ENCODE data around the gene ABCB4.

ABCB4 gene

DNA sequence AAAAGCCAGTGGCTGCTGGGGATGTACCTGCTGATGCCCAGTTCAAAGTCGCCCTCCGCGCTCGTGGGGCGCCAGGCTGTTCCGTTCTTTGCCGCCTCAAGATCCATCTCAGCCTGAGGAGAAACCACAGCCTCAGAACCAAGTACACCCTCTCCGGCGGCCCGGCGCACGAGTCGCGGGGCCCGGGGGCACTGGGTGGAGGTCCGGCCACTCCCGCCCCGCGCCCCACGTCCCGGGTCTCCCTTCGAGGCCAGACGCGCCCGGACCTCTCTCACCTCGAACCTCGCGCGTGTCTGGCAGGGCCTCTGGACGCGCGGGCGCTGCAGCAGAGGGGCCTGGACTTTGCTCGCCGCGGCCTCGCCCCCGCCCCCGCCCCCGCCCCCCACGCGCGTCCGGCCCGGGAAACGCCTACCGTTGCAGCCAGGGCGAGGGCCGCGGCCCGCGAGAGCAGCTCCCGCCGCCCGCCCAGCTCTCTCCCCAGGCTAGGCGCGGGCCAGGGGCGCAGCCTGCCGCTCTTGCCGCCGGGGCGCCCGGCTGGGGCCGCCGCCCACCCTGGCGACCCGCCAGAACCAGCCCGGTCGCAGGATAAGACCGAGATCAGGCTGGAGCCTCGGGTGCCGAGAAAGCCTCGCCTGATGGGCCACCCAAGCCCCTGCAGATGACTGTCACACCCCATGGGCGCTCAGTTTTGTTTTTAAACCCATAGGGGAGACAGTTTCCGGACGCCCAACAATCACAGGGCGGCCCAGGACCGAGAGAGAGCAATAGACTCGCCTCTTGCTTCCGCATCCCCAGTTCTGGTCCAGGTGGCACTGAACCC, at the start of gene ABCB4:
Gene ABCB4, minus strand, starts transcription at position 322 of the 820 bp plus-strand sequence. Its CDS starts 215 bp downstream, at position 107.
- DNase-seq (ENCODE audit: low read depth in 2 of 2) = no peak

DNA sequence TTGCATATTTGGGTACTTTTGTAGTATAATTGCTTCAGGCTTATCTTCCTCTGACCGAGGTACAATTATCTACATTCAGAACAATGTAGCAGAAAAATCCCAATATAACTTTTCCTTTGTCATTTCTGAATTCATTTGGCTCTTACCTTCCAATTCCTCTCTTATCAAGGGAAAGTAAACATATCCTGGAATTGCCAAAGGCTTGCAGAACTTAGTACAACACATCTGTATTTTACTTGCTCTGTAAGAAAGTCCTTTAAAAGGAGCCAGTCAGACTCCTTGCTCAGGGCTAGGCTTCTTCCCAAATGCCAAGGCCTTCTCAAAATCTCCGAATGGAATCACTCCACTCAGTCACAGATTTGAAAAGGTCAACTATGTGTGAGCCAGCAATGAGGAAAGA, 43.3 kb upstream of the ABCB4 start:
- DNase-seq (ENCODE audit: low read depth in 2 of 2) = no peak

DNA sequence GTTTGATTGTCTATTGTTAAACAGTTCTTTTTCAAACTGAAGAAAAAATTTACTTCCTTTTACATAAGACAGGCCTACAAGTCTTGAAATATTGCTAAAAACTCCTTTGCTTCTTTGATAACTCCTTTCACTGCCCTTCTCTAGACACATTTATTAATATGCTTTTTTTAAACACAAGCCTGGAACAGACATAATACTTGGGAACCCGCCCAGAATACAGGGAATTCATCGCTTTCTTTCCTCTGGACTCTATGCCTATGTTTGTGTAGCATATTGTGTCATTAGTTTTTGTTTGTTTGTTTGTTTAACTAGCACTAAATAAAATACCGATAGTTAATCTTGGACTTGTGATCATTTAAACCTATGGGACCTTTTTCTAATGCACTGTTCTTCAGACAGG, 42.4 kb upstream of the ABCB4 start:
- DNase-seq (ENCODE audit: low read depth in 2 of 2) = no peak

DNA sequence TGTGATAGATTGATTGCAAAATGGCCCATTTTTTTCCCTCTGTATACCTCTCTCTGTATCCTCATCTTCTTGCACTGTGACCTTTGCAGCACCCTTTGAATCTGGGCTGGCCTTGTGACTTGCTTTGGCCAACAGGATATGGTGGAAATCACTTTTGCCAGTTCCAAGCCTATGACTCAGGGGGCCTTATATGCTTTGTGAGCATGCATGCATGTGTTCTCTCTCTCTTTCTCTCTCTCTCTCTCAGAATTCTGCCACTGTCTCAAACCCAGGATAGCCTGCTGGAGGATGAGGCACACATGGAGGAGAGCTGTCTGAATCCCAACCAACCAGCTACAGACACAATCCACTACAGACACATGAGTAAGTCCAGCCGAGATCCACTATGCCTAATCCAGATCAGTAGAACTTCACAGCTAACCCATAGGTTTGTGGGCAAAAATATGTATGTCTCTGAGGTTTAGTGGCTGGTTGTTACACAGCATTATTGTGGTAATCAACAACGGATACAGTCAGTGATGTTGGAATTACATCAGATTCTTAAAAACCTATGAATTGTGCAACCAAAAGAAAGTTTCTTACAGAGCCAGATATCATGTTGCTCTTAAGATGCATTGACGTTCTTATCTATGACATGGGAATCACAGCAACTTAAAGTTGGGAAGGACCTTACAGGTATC, 41.8 kb upstream of the ABCB4 start:
- DNase-seq (ENCODE audit: low read depth in 2 of 2) = no peak

DNA sequence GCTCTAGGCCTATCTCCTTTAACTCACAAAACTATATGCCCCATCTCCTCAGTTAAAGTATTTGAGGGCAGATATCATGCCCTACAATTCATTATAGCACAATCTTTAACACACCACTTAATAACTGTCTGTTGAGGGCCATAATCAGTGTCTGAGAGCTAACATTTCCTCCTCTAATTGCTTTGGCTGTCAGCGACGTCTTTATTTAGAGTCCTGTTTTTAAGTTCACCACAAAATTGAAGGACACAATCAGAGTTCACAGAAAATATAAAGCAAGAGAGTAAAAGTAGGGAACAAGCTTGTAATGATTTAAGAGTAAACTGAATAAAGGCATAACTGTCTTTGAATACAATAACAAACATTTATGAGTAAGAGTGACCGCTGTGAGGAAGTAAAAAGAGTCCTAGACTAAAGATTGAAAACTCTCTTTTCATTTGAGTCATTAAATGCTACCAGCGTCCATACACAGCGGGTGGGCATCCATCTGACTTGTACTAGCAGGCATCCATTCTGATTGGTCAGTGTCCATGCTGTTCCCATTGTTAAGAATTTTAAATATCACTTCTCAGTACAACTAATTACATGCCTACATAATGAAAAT, 38.4 kb upstream of the ABCB4 start:
- no peak for DNase-seq (ENCODE audit: low read depth in 2 of 2)

DNA sequence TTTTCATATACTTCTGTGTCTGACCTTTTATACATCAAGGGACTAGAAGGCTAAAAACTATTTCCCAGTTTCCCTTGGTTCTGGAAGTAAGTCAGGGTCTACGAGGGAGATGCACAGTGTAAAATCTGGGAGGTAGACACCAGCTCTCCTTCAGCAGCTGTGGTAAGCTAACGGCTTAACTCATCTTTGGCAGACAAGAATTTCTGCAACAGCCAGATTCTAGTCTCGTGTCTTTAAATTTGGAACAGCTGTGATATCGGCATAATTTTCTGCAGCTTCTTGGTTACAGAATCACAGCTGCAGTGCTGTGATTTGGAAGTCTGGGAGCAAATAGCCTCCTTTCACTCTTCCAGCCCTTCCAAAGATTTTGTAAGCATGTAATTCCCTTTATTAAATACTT, 37.4 kb upstream of the ABCB4 start:
- DNase-seq (ENCODE audit: low read depth in 2 of 2) = no peak

DNA sequence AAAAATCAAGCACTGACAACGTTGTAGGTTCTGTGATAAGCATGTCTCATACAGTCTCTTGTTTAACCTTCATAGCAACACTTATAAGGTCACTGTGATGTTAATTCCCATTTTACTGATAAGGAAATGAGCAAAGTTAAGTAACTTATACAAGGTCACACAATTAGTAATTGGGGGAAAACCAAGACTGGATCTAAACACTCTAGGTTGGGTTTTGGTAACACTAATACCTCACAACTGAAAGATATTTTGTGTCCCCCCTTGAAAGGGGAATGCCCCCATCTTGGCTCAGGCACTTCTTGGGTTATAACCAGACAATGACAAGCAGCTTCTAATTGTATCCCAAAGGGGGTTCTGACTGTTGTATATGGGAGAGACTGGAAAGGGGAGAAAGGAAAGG, 36.0 kb upstream of the ABCB4 start:
- no peak for DNase-seq (ENCODE audit: low read depth in 2 of 2)

DNA sequence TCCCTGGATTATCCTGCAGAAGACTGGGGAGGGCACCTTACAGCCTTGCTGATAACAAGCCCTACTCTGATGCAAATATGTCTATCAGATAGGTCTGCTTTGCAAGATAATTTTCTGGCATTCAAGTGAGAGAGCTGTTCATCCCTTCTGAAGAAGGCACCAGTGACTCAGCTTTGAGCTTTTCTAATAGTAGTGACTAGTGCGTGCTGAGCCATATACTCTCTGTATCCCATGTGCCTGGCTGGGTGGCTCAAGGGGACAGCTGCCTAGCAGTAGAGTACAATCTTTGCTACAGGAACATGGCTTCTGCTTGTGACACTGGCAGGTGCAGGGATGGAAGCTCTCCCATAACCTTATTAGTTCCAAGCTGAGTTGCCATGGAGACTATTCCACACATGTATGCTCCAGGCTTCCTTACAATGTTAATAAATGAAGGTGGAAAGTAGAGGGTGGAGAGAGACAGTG, 35.0 kb upstream of the ABCB4 start:
- DNase-seq (ENCODE audit: low read depth in 2 of 2) = no peak

DNA sequence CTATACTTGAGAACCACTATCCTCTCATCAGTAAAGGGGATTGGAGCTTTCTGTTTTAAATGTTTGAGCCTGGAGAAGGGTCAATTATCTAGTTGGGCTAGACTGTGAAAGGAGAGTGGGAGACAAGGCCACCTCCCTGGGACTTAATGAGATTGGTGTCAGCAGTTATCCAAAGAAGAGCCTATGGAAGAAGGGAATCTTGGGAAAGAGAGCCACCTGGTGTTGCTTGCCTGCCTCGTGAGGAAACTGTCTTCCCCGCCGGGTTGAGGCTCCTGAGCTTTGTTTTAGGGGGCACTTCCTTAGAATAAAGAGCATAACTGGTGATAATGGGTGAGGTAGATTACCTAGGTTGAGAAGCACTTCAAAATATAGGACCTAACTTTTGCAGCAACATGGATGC, 32.0 kb upstream of the ABCB4 start:
- DNase-seq (ENCODE audit: low read depth in 2 of 2) = no peak

DNA sequence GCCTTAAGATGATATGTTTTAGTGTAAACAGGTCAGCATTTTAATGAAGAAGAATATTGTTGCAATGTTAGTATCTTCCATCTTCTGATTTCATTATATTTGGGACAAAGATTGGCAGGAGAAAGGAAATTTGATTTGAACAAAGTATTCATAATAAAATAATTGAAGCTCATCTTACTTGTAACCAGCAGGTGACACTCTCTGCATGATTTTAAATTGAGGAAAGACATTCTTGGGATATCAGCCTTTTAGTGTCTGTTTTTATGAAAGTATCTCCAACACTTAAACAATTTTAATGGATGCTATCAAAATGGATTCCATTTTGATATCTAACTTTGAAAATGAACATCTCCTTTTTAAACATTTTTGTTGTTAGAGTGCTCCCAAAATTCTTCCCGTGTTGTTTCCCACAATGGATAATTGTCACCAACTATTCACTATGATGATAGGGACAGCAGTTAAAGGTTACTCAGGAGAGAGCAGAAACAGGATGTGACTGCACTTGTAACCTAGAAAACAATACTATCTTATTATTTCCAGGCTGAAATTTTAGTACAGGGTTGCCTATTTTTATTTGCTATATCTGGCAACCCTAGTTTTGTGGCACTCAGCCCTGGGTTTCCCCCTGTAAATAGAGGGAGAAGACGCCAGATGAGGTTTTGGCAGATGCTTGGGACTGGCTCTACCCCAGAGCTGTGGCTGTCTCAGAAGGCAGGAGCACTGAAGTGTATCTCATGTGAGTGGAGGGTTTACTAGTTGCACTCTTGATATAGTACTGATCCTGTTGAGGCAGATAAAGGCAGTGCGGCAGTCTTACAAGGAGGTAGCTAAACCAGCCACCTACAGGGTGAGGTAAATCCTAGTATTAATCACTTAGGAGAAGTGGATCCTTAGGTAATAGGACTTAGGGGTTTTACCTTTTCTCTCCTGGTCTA, 31.0 kb upstream of the ABCB4 start:
- no peak for DNase-seq (ENCODE audit: low read depth in 2 of 2)

DNA sequence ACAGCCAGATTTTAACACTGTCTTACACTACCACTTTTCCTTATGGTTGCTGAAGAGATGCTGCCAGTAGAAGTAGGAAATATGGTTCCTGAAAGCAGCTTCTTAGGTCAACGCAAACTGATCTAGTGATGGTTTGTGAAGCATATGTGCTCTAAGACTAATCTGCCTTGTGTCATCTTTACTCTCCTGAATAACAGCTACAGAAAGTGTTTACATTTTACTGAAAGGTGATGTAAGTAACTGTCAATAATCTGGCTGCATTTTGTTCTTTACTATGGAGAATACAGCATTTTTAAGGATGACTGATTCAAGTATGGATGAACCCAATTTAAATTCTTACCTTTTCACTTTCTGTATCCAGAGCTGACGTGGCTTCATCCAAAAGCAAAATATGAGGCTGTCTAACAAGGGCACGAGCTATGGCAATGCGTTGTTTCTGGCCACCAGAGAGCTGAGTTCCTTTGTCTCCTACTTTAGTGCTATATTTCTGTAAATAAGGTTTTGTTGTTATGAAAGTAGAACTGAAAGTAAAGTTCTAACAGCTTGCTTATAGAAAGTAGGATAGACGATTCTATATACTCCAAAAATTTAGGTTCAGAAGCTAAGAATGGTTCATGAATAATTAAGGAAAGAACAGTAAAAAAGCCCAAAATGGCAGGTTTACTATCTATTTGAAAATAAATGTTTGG, 30.2 kb upstream of the ABCB4 start:
- DNase-seq (ENCODE audit: low read depth in 2 of 2) = no peak

DNA sequence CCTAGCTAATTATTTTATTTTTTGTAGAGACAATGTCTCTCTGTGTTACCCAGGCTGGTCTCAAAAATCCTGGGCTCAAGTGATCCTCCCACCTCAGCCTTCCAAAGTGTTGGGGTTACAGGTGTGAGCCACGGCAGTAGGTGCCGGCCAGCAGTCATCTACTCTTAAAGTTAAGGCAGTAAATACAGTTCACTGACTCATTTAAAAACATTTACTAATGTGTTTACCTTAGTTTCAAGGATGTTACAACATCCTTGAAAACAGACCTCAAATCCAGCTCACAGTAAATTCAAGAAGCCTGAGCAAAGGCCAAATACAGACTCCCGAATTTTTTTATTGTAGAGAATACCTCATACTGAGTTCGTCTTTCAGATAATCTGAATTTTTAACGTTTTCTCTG, 29.6 kb upstream of the ABCB4 start:
- DNase-seq (ENCODE audit: low read depth in 2 of 2) = no peak

DNA sequence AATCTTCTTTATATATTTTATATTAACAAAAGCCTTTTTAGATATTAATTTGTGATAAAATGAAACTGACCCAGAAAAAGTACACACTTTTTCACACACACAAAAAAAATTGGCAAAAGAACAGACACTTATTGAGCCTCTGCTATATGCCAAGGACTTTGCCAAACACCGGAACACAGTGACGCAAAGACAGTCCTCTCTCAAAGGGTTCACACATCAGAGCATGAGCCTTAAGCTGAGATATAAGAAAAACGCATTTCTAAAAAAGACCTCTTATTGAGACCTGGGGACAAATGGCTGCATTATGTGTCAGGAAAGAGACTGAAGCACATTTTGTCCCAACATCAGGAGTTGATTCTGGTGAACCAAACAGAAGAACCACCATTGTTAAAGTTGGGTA, 24.0 kb upstream of the ABCB4 start:
- DNase-seq (ENCODE audit: low read depth in 2 of 2) = no peak

DNA sequence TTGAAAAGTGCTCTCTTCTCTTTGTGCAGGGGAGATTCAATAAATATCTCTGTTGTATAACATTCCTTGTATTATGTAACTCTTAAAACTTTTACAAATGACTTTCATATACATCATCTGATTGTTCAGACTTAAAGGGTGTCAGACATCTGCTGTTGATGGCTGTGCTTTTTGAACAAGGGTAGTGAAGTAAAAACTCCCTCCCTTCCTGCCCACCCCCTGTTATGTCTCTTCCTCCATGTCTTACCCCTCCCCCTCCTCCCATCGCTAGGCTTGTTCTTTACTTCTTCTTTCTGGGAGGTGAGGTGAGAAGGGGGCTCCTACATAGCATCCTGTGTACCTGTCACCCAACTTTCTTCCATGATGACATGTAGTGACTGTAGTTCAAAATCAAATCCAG, 23.4 kb upstream of the ABCB4 start:
- no peak for DNase-seq (ENCODE audit: low read depth in 2 of 2)

DNA sequence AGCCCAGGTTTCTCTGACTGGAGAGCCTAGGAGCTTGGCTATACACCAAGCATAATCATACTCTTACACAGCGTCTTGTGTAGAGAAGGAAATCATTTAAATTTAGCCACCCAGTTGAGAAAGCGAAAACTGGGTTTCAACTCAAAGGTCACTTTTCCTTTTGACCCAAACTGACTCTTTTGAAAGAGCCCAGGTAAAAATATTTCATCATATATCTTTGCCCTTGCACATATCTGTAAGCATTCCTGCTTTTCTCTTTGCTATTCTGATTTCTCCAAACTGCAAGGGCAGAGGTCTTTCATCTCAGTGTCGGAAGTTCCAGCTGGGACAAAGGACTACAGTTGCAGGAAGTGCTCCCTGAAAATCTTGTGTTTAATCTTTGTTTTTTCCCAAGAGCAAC, 22.0 kb upstream of the ABCB4 start:
- no peak for DNase-seq (ENCODE audit: low read depth in 2 of 2)

DNA sequence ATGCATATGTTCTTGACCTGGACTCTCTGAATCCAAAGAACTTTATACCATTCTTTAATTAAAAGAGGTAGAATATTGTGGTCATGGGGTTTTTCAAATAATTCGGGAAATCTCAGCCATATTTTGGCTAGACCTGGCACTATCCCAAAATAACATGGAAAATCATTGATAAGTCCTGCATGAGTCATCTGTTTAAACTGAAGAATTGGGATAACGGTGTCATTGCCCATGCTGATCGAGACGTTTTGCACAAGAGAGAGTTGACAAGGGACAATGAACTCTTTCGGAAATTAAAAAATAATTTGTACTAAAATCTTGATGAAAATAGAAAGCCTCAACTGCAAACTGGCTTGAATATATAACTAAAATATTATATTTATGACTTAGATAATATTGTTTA, 19.9 kb upstream of the ABCB4 start:
- DNase-seq (ENCODE audit: low read depth in 2 of 2) = no peak

DNA sequence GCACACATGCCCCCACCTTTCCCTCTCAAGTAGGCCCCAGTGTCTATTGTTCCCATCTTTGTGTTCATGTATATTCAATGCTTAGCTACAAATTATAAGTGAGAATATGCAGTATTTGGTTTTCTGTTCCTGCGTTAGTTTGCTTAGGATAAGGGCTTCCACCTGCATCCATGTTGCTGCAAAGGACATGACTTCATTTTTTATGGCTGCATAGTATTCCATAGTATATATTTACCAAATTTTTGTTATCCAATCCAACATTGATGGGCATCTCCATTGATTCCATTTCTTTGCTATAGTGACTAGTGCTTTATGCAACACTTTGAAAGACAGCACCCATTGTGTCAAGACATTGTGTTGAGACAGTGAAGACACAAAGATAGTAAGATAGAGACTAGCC, 19.0 kb upstream of the ABCB4 start:
- no peak for DNase-seq (ENCODE audit: low read depth in 2 of 2)

DNA sequence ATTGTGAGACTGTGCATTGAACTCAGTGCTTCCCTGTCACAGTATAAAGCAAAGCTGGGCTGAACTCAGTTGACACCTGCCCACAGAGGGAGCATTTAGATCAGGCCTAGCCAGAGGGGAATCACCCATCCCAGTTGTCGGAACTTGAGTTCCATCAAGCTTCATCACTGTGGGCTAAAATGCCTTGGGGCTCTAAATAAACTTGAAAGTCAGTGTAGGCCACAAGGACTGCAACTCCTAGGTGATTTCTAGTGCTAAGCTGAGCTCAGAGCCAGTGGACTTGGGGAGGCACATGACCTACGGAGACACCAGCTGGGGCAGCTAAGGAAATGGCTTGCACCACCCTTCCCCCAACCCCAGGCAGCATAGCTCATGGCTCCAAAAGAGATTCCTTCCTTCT, 7.7 kb upstream of the ABCB4 start:
- no peak for DNase-seq (ENCODE audit: low read depth in 2 of 2)

DNA sequence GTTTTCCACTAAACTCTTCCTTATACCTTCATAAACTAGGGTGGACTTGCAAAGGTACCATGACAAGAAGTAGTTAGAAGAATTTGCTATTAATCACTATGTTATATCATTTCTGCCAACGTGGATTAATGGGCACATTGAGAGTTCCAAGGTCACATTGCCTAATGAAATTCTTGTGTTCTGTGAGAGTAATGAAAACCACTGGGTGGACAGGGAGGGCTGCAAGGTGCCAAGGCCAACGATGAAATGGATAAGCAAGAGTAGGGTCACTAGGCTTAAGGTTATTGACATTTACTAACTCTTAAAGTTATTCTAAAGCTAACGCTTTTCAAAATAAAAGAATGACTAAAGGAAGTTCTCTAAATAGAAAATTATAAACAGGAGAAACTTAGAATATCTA, 6.6 kb upstream of the ABCB4 start:
- no peak for DNase-seq (ENCODE audit: low read depth in 2 of 2)

DNA sequence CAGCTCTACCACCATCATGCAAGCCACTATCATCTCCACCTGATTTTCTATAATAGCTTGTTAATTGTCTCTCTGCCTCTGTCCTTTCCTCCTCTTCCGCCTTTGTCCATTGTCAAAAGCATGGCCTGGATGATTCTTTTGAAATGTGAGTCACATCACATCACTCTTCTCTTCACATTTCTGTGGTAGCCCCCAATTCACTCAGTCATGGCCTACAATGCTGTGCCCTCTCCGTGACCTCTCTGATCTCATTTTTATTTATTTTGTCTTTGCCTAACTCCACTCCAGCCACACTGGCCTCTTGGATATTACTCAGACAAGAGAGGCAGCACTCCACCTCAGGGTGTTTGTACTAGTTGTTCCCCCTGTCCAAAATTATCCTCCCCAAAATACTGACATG, 4.9 kb upstream of the ABCB4 start:
- DNase-seq (ENCODE audit: low read depth in 2 of 2) = no peak

DNA sequence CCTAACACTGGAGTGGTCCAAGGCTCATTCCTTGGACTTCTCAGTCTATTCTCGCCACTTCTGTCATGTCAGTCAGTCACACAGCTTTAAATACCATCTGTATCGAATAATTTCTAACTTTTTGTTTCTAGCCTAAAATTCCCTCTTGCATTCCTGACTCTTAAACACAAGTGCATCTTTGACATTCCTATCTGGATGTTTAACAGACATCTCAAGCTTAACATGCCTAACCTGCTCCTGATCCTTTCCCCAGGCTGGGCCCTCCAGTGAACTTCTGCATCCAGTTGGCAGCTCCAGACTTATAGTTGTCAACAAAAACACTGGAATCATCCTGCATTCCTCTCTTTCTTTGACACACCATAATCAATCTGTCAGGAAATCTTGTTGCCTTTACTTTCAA, 4.5 kb upstream of the ABCB4 start:
- DNase-seq (ENCODE audit: low read depth in 2 of 2) = no peak
